ENCODE results near the gene DDX11. TPM values are rescaled to one million over a fixed set of nuclear protein-coding genes. Genes with fewer than 3 reads are reported as not detected.
"Not testable (repeated sequence)": the region's sequence is repeated elsewhere in the genome, so short reads cannot be mapped to it uniquely, and the experiment has no call there.

DDX11 gene
- total RNA-seq, 2 experiments from 2014 or later: 184 to 193 TPM

DNA sequence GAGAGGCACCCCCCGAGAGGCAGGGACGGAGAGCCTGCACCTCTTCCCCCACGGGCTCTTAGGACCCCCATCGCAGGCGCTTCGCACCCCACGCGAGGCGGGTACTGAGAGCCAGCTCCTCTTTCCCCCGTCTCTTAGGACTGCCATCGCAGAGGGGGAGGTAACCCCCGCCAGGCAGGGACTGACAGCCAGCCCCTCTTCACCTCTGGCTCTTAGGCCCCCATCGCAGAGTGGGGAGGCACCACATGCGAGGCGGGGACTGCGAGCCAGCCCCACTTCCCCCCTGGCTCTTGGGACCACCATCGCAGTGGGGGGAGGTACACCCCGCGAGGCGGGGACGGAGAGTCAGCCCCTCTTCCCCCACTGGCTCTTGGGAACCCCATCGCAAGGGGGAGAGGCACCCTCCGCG, 46.1 kb downstream of the DDX11 start:
- ChIA-PET CTCF (no interaction called here), POLR2A (no interaction called here)
- ATAC-seq: no peak
- no peak for DNase-seq
- Mint-ChIP-seq H3K4me1 (ENCODE audit: low read depth) (peaks cover 3% of the 10 kb centered on the region), H3K27me3 (ENCODE audit: low read depth) (peaks cover 8% of the 10 kb centered on the region), H3K9me3 (ENCODE audit: insufficient read depth) (no peaks in the 10 kb centered on the region), H3K27ac (no peak overlapping the region), H3K36me3 (ENCODE audit: low read depth) (no peaks in the 10 kb centered on the region), H3K4me3 (no peak overlapping the region)

GRCh38 chr12:31120392-31121008, 46.8 kb downstream of the DDX11 start:
- Mint-ChIP-seq H3K27me3 (ENCODE audit: low read depth) (peaks cover 5% of the 10 kb centered on the region), H3K4me1 (ENCODE audit: low read depth) (peaks cover 3% of the 10 kb centered on the region), H3K4me3 (no peak overlapping the region), H3K27ac (no peak overlapping the region), H3K9me3 (ENCODE audit: insufficient read depth) (no peaks in the 10 kb centered on the region), H3K36me3 (ENCODE audit: low read depth) (no peaks in the 10 kb centered on the region)
- ChIA-PET POLR2A (no interaction called here), CTCF (no interaction called here)
- ATAC-seq (no peak), DNase-seq (no peak)

DNA sequence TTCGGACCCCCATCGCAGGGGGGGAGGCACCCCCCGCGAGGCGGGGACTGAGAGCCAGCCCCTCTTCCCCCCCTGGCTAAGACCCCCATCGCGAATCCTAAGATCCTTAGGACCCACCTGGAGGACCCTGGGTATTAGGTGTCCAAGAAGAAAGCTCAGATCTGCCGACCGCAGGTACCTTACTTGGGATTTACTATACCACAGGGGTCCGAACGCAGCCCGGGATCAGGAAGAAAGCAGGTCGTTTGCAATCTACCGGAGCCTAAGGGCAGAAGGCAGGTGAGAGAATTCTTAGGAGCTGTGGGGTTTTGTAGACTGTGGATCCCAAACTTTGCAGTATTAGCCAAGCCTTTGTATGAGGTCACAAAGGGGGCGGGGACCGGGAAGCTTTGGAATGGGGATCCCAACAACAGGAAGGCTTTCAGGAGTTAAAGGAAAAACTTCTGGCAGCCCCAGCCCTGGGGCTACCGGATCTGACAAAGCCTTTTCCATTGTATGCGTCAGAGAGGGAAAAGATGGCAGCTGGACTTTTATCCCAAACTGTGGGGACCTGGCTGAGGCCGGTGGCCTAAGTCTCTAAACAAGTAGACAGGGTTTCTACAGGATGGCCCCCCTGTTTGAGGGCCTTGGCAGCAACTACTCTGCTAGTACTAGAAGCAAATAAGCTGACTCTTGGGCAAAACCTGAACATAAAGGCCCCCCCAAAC, 47.5 kb downstream of the DDX11 start:
- H3K27me3 Mint-ChIP-seq (ENCODE audit: low read depth); H3K36me3 Mint-ChIP-seq (ENCODE audit: low read depth); DNase-seq; POLR2A ChIA-PET; H3K4me3 Mint-ChIP-seq; H3K9me3 Mint-ChIP-seq (ENCODE audit: insufficient read depth); ATAC-seq; CTCF ChIA-PET; H3K27ac Mint-ChIP-seq; H3K4me1 Mint-ChIP-seq (ENCODE audit: low read depth): not testable (repeated sequence)

- no peaks in the 10 kb centered on the region for H3K36me3 Mint-ChIP-seq (ENCODE audit: low read depth)
- no peaks in the 10 kb centered on the region for H3K4me1 Mint-ChIP-seq (ENCODE audit: low read depth)
- H3K9me3 Mint-ChIP-seq (ENCODE audit: insufficient read depth): no peaks in the 10 kb centered on the region
- DNase-seq (no peak), ATAC-seq (no peak)
- H3K4me3 Mint-ChIP-seq: no peak overlapping the region
- no peak overlapping the region for H3K27ac Mint-ChIP-seq
- ChIA-PET CTCF (no interaction called here), POLR2A (no interaction called here)
- H3K27me3 Mint-ChIP-seq (ENCODE audit: low read depth): peaks cover 2% of the 10 kb centered on the region
Observed at GRCh38 chr12:31122481-31122880, 48.8 kb downstream of the DDX11 start.

GRCh38 chr12:31124158-31124557, 50.5 kb downstream of the DDX11 start:
- POLR2A ChIA-PET: not testable (repeated sequence)

GRCh38 chr12:31125171-31125570, 51.5 kb downstream of the DDX11 start:
- H3K4me1 Mint-ChIP-seq (ENCODE audit: low read depth); H3K36me3 Mint-ChIP-seq (ENCODE audit: low read depth); CTCF ChIA-PET; H3K27me3 Mint-ChIP-seq (ENCODE audit: low read depth); ATAC-seq; H3K4me3 Mint-ChIP-seq; H3K27ac Mint-ChIP-seq; H3K9me3 Mint-ChIP-seq (ENCODE audit: insufficient read depth); POLR2A ChIA-PET; DNase-seq: not testable (repeated sequence)

More at GRCh38 chr12:31124158-31124557, 50.5 kb downstream of the DDX11 start:
- CTCF ChIA-PET; ATAC-seq; H3K4me3 Mint-ChIP-seq; H3K9me3 Mint-ChIP-seq (ENCODE audit: insufficient read depth); H3K4me1 Mint-ChIP-seq (ENCODE audit: low read depth); DNase-seq; H3K27ac Mint-ChIP-seq; H3K27me3 Mint-ChIP-seq (ENCODE audit: low read depth); H3K36me3 Mint-ChIP-seq (ENCODE audit: low read depth): not testable (repeated sequence)

GRCh38 chr12:31127209-31127848, 53.7 kb downstream of the DDX11 start:
- CTCF ChIA-PET; H3K9me3 Mint-ChIP-seq (ENCODE audit: insufficient read depth); H3K36me3 Mint-ChIP-seq (ENCODE audit: low read depth); H3K27me3 Mint-ChIP-seq (ENCODE audit: low read depth); POLR2A ChIA-PET; H3K4me1 Mint-ChIP-seq (ENCODE audit: low read depth); H3K4me3 Mint-ChIP-seq; ATAC-seq; H3K27ac Mint-ChIP-seq; DNase-seq: not testable (repeated sequence)

DNA sequence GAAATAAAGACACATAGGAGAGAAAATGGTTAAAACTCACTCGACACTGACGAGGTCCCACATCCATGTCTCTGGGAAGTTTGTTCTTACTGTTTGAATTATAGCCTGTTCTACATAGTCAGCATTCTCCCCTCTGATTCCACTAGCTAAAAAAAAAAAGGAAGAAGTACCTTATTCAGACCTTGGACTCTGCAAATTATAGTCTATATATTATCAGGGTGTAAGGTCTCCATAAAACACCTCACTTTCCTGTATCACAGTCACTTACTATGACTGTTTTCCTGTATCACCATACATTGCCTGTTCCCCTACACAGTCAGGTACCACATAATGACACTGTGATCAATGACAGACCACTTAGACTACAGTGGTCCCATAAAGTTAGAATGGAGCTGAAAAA, 62.9 kb downstream of the DDX11 start:
- POLR2A ChIA-PET, H3K4me3 Mint-ChIP-seq, H3K27ac Mint-ChIP-seq: not testable (repeated sequence)

DNA sequence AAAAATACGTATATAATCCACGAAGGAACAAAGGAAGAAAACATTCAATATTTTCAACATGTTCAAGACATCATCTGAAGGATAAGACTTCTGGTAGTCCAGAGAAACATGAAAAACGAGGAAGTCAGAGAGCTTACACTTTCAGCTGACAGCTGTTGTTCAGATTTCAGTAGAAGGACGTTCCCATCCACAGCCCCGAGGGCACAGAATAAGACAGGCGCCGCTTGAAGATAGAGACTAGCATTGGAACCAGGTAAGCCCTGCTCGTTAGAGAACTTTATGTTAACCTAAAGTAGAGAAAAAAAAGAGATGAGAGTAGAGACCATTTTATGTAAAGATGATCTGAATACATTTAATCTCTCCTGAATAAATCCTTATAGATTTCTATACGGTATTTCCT, 71.1 kb downstream of the DDX11 start:
- H3K27ac Mint-ChIP-seq: not testable (repeated sequence)

More for the DNA sequence above, 62.9 kb downstream of the DDX11 start:
- DNase-seq; H3K9me3 Mint-ChIP-seq (ENCODE audit: insufficient read depth); H3K4me1 Mint-ChIP-seq (ENCODE audit: low read depth); H3K36me3 Mint-ChIP-seq (ENCODE audit: low read depth); CTCF ChIA-PET; ATAC-seq: not testable (repeated sequence)
- H3K27me3 Mint-ChIP-seq (ENCODE audit: low read depth): peaks cover 15% of the 10 kb centered on the region

GRCh38 chr12:31145296-31145695, 71.6 kb downstream of the DDX11 start:
- DNase-seq; POLR2A ChIA-PET; H3K4me3 Mint-ChIP-seq; H3K27me3 Mint-ChIP-seq (ENCODE audit: low read depth); H3K36me3 Mint-ChIP-seq (ENCODE audit: low read depth); H3K27ac Mint-ChIP-seq; H3K9me3 Mint-ChIP-seq (ENCODE audit: insufficient read depth); H3K4me1 Mint-ChIP-seq (ENCODE audit: low read depth); CTCF ChIA-PET; ATAC-seq: not testable (repeated sequence)

More for the DNA sequence above, 71.1 kb downstream of the DDX11 start:
- H3K4me1 Mint-ChIP-seq (ENCODE audit: low read depth); H3K4me3 Mint-ChIP-seq; ATAC-seq; POLR2A ChIA-PET; H3K9me3 Mint-ChIP-seq (ENCODE audit: insufficient read depth); H3K36me3 Mint-ChIP-seq (ENCODE audit: low read depth); CTCF ChIA-PET; DNase-seq; H3K27me3 Mint-ChIP-seq (ENCODE audit: low read depth): not testable (repeated sequence)

- H3K4me3 Mint-ChIP-seq; CTCF ChIA-PET; H3K9me3 Mint-ChIP-seq (ENCODE audit: insufficient read depth); DNase-seq; H3K4me1 Mint-ChIP-seq (ENCODE audit: low read depth); POLR2A ChIA-PET; H3K27me3 Mint-ChIP-seq (ENCODE audit: low read depth); H3K27ac Mint-ChIP-seq; ATAC-seq; H3K36me3 Mint-ChIP-seq (ENCODE audit: low read depth): not testable (repeated sequence)
Observed at GRCh38 chr12:31147415-31147814, 73.8 kb downstream of the DDX11 start.

DNA sequence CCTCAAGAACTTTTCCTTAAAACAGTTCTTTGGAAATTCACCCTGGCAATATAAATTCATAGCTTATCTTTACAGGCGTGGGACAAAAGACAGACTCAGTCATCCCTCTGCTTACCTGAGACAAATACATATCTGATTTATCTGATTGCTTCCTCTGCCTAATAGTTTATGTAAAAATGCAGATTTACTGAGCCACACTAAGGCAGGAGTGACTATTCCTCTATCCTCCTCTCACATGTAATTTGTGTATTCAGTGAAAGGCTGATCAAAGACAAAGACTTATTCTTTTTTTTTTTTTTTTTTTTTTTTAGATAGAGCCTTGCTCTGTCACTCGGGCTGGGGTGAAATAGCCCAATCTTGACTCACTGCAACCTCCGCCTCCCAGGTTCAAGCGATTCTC, 77.1 kb downstream of the DDX11 start:
- H3K4me1 Mint-ChIP-seq (ENCODE audit: low read depth); H3K36me3 Mint-ChIP-seq (ENCODE audit: low read depth); DNase-seq; CTCF ChIA-PET; POLR2A ChIA-PET; H3K27ac Mint-ChIP-seq; H3K4me3 Mint-ChIP-seq; H3K9me3 Mint-ChIP-seq (ENCODE audit: insufficient read depth); ATAC-seq; H3K27me3 Mint-ChIP-seq (ENCODE audit: low read depth): not testable (repeated sequence)
